Measurements from ENCODE around the gene SUN3. TPM values are rescaled to one million over a fixed set of nuclear protein-coding genes. Genes with fewer than 3 reads are reported as not detected.

Gene SUN3
- polyA plus RNA-seq, 1 of the 3 experiments (the other 2 are of a cell fraction) = 0.12 TPM

GRCh38 chr7:48059706-48060105, 30.8 kb upstream of the SUN3 start (continued):
- TF ChIP-seq, protein P1, sequence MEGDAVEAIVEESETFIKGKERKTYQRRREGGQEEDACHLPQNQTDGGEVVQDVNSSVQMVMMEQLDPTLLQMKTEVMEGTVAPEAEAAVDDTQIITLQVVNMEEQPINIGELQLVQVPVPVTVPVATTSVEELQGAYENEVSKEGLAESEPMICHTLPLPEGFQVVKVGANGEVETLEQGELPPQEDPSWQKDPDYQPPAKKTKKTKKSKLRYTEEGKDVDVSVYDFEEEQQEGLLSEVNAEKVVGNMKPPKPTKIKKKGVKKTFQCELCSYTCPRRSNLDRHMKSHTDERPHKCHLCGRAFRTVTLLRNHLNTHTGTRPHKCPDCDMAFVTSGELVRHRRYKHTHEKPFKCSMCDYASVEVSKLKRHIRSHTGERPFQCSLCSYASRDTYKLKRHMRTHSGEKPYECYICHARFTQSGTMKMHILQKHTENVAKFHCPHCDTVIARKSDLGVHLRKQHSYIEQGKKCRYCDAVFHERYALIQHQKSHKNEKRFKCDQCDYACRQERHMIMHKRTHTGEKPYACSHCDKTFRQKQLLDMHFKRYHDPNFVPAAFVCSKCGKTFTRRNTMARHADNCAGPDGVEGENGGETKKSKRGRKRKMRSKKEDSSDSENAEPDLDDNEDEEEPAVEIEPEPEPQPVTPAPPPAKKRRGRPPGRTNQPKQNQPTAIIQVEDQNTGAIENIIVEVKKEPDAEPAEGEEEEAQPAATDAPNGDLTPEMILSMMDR (IDR thresholded peaks at IDR 0.05) = no peak
- TF ChIP-seq POLR2AphosphoS5 (IDR thresholded peaks at IDR 0.05; ENCODE audit: low read depth, low read length) = no peak
- TF ChIP-seq NFIC (IDR thresholded peaks at IDR 0.05; ENCODE audit: borderline replicate concordance) = no peak
- TF ChIP-seq FOXM1 (IDR thresholded peaks at IDR 0.05; ENCODE audit: low read depth) = no peak

DNA sequence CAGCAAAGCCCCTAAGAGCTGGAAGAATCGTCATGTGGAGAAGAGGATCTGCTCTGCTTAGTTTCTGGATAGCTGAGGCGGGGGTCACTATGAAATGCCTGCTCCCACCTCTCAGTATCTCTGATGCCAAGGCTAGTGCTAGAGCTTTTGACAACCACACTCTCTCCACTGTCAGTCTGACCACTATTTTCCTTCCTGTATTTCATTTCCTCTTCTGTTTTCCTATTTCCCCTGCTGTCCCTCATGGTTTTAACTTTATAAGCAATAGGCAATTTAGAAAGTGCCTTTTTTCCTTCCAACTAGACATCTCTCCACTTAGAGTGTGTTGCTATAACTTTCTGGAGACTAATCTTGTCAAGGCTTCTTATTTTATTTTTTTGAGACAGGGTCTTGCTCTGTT, 30.1 kb upstream of the SUN3 start:
- CTCF ChIA-PET = interaction anchor here (0.6 to 1.2 kb wide), 2 partner anchors 52 to 55 kb away, joined by 3 read pairs; no protein-coding TSS in a partner anchor
- no peaks in the 10 kb centered on the region for H3K9me2 ChIP-seq
- H3K79me2 ChIP-seq (ENCODE audit: insufficient read depth) = no peaks in the 10 kb centered on the region
- TF ChIP-seq GABPA (IDR thresholded peaks at IDR 0.05; ENCODE audit: low read depth) (no peak), ELF1 (IDR thresholded peaks at IDR 0.05) (no peak), REST (IDR thresholded peaks at IDR 0.05; ENCODE audit: low read depth, low read length) (no peak), NFIC (IDR thresholded peaks at IDR 0.05; ENCODE audit: borderline replicate concordance) (no peak), RAD21 (IDR thresholded peaks at IDR 0.05; ENCODE audit: low read length) (no peak), YY1 (IDR thresholded peaks at IDR 0.05; ENCODE audit: low read depth) (no peak), TAF1 (IDR thresholded peaks at IDR 0.05; ENCODE audit: borderline replicate concordance, low read depth, low read length) (no peak), MAX (IDR thresholded peaks at IDR 0.05; ENCODE audit: low read depth) (no peak), FOXM1 (IDR thresholded peaks at IDR 0.05; ENCODE audit: low read depth) (no peak), TEAD4 (IDR thresholded peaks at IDR 0.05; ENCODE audit: borderline replicate concordance, insufficient read depth) (no peak), RCOR1 (IDR thresholded peaks at IDR 0.05; ENCODE audit: low read length) (no peak), GATA2 (CRISPR knock-in tag; IDR thresholded peaks at IDR 0.05) (no peak), NRF1 (IDR thresholded peaks at IDR 0.05; ENCODE audit: low read depth, low read length) (no peak), FOSL2 (IDR thresholded peaks at IDR 0.05; ENCODE audit: borderline replicate concordance, low read depth) (no peak), FOXJ3 (CRISPR knock-in tag; IDR thresholded peaks at IDR 0.05) (no peak)
- TF ChIP-seq, protein P2, sequence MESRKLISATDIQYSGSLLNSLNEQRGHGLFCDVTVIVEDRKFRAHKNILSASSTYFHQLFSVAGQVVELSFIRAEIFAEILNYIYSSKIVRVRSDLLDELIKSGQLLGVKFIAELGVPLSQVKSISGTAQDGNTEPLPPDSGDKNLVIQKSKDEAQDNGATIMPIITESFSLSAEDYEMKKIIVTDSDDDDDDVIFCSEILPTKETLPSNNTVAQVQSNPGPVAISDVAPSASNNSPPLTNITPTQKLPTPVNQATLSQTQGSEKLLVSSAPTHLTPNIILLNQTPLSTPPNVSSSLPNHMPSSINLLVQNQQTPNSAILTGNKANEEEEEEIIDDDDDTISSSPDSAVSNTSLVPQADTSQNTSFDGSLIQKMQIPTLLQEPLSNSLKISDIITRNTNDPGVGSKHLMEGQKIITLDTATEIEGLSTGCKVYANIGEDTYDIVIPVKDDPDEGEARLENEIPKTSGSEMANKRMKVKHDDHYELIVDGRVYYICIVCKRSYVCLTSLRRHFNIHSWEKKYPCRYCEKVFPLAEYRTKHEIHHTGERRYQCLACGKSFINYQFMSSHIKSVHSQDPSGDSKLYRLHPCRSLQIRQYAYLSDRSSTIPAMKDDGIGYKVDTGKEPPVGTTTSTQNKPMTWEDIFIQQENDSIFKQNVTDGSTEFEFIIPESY (IDR thresholded peaks at IDR 0.05; ENCODE audit: borderline replicate concordance, low read depth) = no peak
- TF ChIP-seq, protein P3, sequence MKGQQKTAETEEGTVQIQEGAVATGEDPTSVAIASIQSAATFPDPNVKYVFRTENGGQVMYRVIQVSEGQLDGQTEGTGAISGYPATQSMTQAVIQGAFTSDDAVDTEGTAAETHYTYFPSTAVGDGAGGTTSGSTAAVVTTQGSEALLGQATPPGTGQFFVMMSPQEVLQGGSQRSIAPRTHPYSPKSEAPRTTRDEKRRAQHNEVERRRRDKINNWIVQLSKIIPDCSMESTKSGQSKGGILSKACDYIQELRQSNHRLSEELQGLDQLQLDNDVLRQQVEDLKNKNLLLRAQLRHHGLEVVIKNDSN (IDR thresholded peaks at IDR 0.05; ENCODE audit: borderline replicate concordance, low read depth) = no peak
- TF ChIP-seq, protein P1 (IDR thresholded peaks at IDR 0.05) = no peak
- peaks cover 17% of the 10 kb centered on the region for H3K9me3 ChIP-seq
- H2AFZ ChIP-seq (ENCODE audit: low read depth) = no peak overlapping the region
- H3K27ac ChIP-seq (ENCODE audit: low read depth in 2 of 2, low read length in 1 of 2) = no peak overlapping the region
- POLR2A ChIA-PET = no interaction called here
- no peak for DNase-seq
- H3K4me3 ChIP-seq (ENCODE audit: low read depth in 2 of 2, low read length in 1 of 2) = no peak overlapping the region
- no peaks in the 10 kb centered on the region for H3F3A ChIP-seq (replicated peaks; ENCODE audit: insufficient read depth)
- peaks cover 0 to 5% of the 10 kb centered on the region in 2 experiments for H3K36me3 ChIP-seq (replicated peaks in 1 of 2; ENCODE audit: control insufficient read depth in 1 of 2, insufficient read depth in 2 of 2, low read length in 1 of 2)
- WGBS (ENCODE audit: low lambda C conversion rate) = 52% methylated on average over 2 of the region's 2 CpGs
- no peaks in the 10 kb centered on the region for H3K4me1 ChIP-seq (ENCODE audit: control insufficient read depth in 1 of 2, insufficient read depth in 2 of 2, low read depth in 1 of 2, low read length in 1 of 2)
- H3K27me3 ChIP-seq (ENCODE audit: insufficient read depth) = no peaks in the 10 kb centered on the region
- H3K9ac ChIP-seq = no peak overlapping the region
- H3K4me2 ChIP-seq = no peak overlapping the region
- H4K20me1 ChIP-seq (ENCODE audit: insufficient read depth) = no peaks in the 10 kb centered on the region
